ENCODE data around the gene NVL. TPM values are rescaled to one million over a fixed set of nuclear protein-coding genes. Genes with fewer than 3 reads are reported as not detected.

The NVL gene
- total RNA-seq, 1 donor, result 22.9 TPM

- no peak overlapping the region for H3K4me3 ChIP-seq (ENCODE audit: low read depth, low read length)
- DNase-seq (ENCODE audit: low read depth), result no peak
- no peak for TF ChIP-seq CTCF (IDR thresholded peaks at IDR 0.05; ENCODE audit: insufficient read depth, low read depth, low read length)
These were observed 62.8 kb downstream of the NVL start for GRCh38 chr1:224266915-224267856.

GRCh38 chr1:224266105-224266914 is 63.7 kb downstream of the NVL start:
- peak; percentile 59 for DNase-seq (ENCODE audit: low read depth)
- H3K4me3 ChIP-seq (ENCODE audit: low read depth, low read length), result no peak overlapping the region
- TF ChIP-seq CTCF (IDR thresholded peaks at IDR 0.05; ENCODE audit: insufficient read depth, low read depth, low read length), result no peak

- no peak for TF ChIP-seq CTCF (IDR thresholded peaks at IDR 0.05; ENCODE audit: insufficient read depth, low read depth, low read length)
- no peak for DNase-seq (ENCODE audit: low read depth)
- no peak overlapping the region for H3K4me3 ChIP-seq (ENCODE audit: low read depth, low read length)
These were observed 65.7 kb downstream of the NVL start for GRCh38 chr1:224264321-224264720.

- H3K4me3 ChIP-seq (ENCODE audit: low read depth, low read length), result no peak overlapping the region
- DNase-seq (ENCODE audit: low read depth), result peak; percentile 4
- TF ChIP-seq CTCF (IDR thresholded peaks at IDR 0.05; ENCODE audit: insufficient read depth, low read depth, low read length), result no peak
These were observed 67.5 kb downstream of the NVL start for GRCh38 chr1:224262373-224263054.

GRCh38 chr1:224259986-224260385 is 70.0 kb downstream of the NVL start:
- no peak overlapping the region for H3K4me3 ChIP-seq (ENCODE audit: low read depth, low read length)
- DNase-seq (ENCODE audit: low read depth), result no peak
- no peak for TF ChIP-seq CTCF (IDR thresholded peaks at IDR 0.05; ENCODE audit: insufficient read depth, low read depth, low read length)

GRCh38 chr1:224258351-224258750 is 71.6 kb downstream of the NVL start:
- TF ChIP-seq CTCF (IDR thresholded peaks at IDR 0.05; ENCODE audit: insufficient read depth, low read depth, low read length), result no peak
- DNase-seq (ENCODE audit: low read depth), result no peak
- no peak overlapping the region for H3K4me3 ChIP-seq (ENCODE audit: low read depth, low read length)
